ENCODE data around the gene PCSK5.

PCSK5 gene

GRCh38 chr9:76372336-76372735 is 481.9 kb downstream of the PCSK5 start:
- no peak for DNase-seq

- DNase-seq, result no peak
Measured at GRCh38 chr9:76373173-76373783, 482.8 kb downstream of the PCSK5 start.

- no peak for DNase-seq
Measured at GRCh38 chr9:76373784-76374474, 483.5 kb downstream of the PCSK5 start.

GRCh38 chr9:76374783-76375559 is 484.5 kb downstream of the PCSK5 start:
- no peak for DNase-seq

GRCh38 chr9:76377791-76378190 is 487.3 kb downstream of the PCSK5 start:
- DNase-seq, result no peak

GRCh38 chr9:76378367-76379073 is 488.0 kb downstream of the PCSK5 start:
- DNase-seq, result no peak

- DNase-seq, result no peak
Measured at GRCh38 chr9:76379494-76379893, 489.0 kb downstream of the PCSK5 start.

GRCh38 chr9:76390656-76391055 is 500.2 kb downstream of the PCSK5 start:
- DNase-seq, result peak; percentile 51

- DNase-seq, result peak; percentile 97
Measured at GRCh38 chr9:76394195-76394959, 503.9 kb downstream of the PCSK5 start, which contains the start of gene RFK. Gene RFK (minus strand): TSS chr9:76394426. CDS start chr9:76394171, 255 bp downstream.

- DNase-seq, result peak; percentile 96
Measured at GRCh38 chr9:76394960-76395252, 504.4 kb downstream of the PCSK5 start.

- DNase-seq, result peak; percentile 17
Measured at GRCh38 chr9:76395381-76395780, 504.9 kb downstream of the PCSK5 start.

- DNase-seq, result no peak
Measured at GRCh38 chr9:76396144-76396543, 505.7 kb downstream of the PCSK5 start.

GRCh38 chr9:76396597-76396996 is 506.1 kb downstream of the PCSK5 start:
- no peak for DNase-seq

GRCh38 chr9:76399856-76400255 is 509.4 kb downstream of the PCSK5 start:
- no peak for DNase-seq

- DNase-seq, result no peak
Measured at GRCh38 chr9:76400534-76401096, 510.1 kb downstream of the PCSK5 start.

- no peak for DNase-seq
Measured at GRCh38 chr9:76401176-76401575, 510.7 kb downstream of the PCSK5 start.

- DNase-seq, result no peak
Measured at GRCh38 chr9:76401580-76402354, 511.3 kb downstream of the PCSK5 start.

- DNase-seq, result peak; percentile 84
Measured at GRCh38 chr9:76403352-76403751, 512.9 kb downstream of the PCSK5 start.

GRCh38 chr9:76404401-76404800 is 513.9 kb downstream of the PCSK5 start:
- no peak for DNase-seq

- no peak for DNase-seq
Measured at GRCh38 chr9:76405340-76405739, 514.9 kb downstream of the PCSK5 start.

GRCh38 chr9:76405868-76406267 is 515.4 kb downstream of the PCSK5 start:
- DNase-seq, result no peak
